Activated CD4-positive, CD25-positive, alpha-beta regulatory T cell treated with anti-CD3 and anti-CD28 coated beads, Interleukin-2, amount 50 U/mL, for 24 hours (primary cell): ENCODE measurements around the gene WASHC4.

ENCODE experiments used
- ATAC-seq, 2 donors: fragments of 150-1000 bp; cut with Tn5 transposase; one replicate each; pipeline ENCODE4 v1.10.0; 2021; ENCODE audit warnings: mild to moderate bottlenecking in 1 of 2, moderate library complexity in 1 of 2

Gene WASHC4, protein sequence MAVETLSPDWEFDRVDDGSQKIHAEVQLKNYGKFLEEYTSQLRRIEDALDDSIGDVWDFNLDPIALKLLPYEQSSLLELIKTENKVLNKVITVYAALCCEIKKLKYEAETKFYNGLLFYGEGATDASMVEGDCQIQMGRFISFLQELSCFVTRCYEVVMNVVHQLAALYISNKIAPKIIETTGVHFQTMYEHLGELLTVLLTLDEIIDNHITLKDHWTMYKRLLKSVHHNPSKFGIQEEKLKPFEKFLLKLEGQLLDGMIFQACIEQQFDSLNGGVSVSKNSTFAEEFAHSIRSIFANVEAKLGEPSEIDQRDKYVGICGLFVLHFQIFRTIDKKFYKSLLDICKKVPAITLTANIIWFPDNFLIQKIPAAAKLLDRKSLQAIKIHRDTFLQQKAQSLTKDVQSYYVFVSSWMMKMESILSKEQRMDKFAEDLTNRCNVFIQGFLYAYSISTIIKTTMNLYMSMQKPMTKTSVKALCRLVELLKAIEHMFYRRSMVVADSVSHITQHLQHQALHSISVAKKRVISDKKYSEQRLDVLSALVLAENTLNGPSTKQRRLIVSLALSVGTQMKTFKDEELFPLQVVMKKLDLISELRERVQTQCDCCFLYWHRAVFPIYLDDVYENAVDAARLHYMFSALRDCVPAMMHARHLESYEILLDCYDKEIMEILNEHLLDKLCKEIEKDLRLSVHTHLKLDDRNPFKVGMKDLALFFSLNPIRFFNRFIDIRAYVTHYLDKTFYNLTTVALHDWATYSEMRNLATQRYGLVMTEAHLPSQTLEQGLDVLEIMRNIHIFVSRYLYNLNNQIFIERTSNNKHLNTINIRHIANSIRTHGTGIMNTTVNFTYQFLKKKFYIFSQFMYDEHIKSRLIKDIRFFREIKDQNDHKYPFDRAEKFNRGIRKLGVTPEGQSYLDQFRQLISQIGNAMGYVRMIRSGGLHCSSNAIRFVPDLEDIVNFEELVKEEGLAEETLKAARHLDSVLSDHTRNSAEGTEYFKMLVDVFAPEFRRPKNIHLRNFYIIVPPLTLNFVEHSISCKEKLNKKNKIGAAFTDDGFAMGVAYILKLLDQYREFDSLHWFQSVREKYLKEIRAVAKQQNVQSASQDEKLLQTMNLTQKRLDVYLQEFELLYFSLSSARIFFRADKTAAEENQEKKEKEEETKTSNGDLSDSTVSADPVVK

DNA sequence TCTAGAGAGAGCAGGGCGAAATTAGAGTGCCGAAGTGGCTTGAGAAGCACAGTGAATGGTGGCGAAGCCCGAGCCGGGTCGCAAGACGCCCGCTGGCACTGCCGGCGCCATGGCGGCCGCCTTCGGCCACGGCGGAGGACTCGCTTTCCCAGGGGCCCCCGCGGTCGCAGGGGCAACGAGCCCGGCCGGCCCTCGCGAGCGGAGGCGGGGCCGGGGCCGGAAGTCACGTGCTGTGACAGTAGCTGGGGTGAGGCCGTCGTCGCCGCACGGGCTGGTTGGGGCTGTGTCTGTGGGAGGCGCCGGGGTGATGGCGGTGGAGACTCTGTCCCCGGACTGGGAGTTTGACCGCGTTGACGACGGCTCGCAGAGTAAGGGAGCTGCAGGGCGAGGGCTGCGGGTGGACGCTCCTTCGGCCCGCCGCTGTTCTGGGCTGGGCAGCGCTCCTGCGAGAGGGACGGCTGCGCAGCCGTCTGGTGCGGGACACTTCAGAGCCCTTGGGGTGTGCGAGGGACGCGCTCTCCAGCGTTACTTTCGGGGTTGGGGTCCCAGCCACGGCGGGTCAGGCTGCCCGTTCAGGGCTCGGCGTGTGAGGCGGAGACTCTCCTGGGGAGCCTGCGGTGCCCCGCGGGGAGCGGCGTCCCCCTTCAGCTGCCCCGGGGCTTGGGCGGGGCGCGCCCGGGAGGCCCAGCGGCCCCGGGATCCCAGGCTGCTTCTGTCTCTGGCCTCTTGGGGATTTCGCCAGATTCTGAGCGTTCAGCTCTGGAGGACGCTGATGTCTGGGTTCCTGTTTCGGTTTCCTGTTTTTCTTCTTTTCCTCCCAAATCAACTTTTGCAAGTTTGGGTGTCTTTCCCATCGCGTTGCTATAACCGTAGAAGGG lies at the start of gene WASHC4:
TSS of gene WASHC4 (plus strand) at position 238 of the 878 bp plus-strand sequence. CDS start at position 308, 70 bp downstream.
- peak; percentile 98 to 99 for ATAC-seq

DNA sequence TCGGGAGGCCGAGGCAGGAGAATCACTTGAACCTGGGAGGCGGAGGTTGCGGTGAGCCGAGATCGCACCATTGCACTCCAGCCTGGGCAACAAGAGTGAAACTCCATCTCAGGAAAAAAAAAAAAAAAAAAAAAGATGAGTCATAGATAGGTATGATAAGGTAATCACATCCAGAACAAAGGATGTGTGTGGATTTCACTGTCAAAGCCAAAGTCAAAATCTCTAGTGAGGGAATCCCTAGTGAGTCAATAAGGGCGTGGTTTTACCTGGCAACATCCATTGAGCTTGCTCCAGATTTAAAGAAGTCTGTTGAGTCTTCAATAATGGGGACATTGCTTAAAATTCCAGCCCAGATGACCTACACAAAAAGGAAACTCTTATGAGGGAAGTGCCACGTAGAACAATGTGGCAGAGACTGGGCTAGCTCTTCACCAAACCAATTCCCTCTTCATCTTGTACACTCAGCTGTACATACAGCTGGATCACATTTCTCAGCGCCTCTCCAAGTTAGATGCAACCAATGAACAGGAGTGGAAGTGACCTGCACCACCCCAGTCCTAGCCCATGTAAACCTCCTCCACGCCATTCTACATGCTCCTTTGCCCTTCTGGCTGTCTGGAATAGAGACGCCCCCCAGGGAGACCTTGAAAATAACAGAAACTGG lies 46.7 kb upstream of the WASHC4 start:
- ATAC-seq = no peak

DNA sequence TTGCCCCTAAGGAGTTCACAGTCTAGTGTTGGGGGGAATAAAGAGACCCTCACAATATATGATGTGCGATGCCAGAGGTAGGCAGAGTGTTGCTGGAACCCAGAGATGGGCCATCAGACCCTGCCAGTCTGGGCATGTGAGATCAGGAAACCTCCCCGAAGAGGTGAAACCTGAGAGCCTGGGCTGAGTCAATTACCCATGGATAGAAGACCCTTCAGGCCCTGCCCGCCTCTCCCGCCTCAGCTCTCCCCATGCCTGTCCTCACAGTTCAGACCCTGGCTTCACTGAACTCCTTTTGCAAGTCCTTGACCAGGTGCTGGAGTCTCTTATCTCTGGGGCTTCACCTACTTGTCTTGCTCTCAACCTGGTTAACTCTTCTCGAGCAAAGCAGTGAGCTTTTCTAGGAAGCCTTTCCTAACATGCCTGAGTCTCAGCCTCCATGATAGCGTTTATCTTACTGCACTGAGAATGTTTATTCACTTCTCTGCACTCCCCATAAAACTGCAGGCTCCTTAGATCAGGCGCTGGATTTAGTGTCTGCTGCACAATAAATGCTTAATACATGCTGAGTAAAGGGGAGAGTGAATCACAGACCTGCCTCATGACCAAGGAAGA lies 42.9 kb upstream of the WASHC4 start:
- ATAC-seq = no peak

DNA sequence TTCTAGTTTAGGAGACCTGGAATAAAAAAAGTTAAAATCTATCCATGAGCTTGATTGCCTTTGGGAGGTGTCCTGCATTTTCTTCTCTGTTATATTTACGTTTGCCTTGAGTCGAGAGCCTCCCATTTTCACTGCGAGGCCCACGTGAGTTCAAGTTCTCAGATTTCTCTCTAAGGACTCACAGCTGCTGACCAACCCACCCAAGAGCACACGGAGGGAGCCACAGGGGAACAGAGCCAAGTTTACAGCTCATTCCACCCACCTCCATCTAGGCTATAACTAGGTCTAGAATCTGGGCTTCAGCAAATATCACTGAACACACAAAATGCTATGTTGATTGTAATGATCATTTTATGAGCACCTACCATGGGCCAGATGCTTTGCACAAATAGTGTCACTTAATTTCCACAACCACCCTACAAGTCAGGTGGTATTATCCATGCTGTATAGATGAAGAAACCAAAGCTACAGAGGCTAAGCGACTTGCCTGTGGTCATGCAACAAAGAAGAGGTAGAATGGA lies 40.0 kb upstream of the WASHC4 start:
- ATAC-seq = no peak

DNA sequence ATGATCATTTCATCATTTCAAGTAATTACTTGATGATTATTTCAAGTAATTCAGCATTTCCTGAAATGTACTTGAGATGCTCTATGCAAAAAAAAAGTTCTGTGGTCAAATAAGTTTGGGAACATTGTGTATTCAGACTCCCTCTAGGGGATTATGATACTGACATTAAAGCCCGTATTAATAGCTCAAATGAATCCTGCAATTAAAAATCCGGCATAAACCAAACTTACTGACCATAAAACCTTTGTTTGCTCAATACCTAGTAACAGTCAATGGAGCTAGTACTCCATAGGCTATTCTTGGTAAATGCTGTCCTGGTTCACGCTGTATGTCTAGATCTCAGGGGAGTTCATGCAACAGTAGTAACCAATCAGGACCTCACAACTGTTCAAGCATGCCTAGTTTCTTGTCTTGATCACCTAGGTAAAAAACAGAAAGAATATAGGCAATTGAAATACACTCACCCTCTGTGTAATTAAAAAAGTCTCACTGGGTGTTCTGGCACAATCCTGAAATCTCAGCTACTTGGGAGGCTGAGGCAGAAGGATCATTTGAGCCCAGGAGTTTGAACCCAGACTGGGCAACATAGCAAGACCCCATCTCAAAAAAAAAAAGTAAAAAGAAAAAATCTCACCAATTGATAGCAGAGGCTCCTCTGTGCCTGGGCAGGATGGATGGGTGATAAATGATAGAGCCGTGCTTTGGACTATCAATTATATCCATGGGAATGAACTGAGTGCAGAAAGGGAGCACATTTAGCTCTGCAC lies 37.4 kb upstream of the WASHC4 start:
- no peak for ATAC-seq

DNA sequence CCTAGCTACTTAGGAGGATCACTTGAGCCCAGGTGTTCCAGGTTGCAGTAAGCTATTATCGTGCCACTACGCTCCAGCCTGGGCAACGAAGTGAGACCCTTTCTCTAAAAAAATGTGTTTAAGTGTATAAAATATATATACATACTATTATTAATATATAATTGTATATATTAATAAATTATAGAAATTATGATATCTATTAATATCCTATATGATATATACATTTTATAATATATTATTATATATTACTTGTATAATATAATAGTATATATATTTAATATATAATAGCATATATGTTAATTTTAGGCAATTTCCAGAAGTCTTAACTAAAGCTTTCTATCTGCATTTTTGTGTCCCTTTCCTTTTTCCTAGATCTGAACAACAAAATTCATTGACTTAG lies 35.5 kb upstream of the WASHC4 start:
- ATAC-seq = no peak

DNA sequence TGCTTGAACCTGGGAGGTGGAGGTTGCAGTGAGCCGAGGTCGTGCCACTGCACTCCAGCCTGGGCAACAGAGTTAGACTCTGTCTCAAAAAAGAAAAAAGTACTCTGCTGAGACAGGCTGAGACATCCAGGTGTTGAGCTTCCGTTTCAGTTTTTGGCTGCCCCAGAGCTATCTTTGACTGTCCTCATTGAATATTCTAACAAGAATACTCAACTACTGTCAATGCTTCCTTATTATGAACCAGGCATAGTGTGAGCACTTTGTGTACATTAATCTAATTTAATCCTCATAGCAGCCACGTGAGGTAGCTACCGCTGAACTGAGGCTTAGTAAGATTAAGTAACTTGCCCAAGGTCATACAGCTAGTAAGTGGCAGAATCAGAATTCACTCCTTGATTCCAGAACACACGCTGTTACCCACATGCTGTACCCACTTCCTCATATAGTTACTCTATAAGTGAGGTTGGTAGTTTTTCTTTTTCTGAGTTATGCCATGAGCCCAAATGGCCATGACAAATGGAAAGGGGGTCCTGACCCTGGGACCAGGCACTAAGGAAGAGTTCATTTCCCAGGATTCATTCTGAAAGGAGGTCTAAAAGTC lies 34.5 kb upstream of the WASHC4 start:
- no peak for ATAC-seq

DNA sequence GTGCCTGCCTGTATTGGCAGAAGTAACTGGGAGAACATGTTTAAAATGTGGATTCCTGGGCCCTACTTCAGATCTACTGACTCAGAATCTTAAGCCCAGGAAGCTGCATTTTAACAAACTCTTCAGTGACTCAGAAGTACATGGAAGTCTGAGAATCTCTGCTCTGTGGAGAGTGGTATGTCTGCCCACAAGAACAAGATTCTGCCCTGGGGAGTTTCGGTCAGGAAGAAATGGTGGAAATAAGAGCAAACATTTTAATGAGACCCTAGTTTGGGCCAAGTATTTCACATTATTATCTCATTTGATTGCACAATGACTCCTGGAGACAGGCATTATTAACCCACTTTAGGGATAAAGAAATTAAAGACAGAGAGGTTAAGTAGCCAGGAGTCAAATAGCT lies 31.4 kb upstream of the WASHC4 start:
- no peak for ATAC-seq

DNA sequence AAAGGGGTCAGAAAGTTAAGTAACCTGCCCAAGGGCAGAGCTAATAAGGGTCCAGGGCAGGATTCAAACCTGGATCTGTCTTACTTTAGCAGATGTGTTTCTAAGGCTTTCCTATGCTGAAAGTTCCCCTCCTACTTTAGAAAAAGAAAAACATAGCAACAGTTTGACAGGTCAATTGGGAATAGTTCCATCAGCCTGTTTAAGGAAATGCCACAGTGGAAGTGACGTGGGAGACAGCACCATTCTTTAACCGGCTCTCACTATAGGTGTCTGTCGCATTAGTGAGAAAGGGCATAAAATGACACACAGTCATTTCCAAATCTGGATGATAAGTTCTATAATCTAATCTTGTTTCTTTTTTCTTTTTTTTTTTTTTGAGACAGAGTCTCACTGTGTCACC lies 30.6 kb upstream of the WASHC4 start:
- no peak for ATAC-seq

DNA sequence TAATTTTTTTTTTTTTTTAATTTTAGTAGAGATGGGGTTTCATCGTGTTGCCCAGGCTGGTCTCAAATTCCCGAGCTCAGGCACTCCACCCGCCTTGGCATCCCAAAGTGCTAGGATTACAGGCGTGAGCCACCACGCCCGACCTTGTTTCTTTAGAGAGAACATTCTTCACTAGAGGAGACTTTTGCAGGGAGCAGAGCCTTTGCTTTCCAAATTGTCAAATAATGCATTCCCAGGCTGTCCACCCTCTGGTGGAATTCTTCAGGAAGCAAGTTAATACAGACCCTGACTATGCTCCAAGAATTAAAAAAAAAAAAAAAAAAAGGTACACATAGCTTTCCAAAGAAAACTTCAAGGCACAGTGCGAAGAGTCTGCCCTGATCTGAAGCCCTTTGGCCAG lies 30.1 kb upstream of the WASHC4 start:
- ATAC-seq = no peak

DNA sequence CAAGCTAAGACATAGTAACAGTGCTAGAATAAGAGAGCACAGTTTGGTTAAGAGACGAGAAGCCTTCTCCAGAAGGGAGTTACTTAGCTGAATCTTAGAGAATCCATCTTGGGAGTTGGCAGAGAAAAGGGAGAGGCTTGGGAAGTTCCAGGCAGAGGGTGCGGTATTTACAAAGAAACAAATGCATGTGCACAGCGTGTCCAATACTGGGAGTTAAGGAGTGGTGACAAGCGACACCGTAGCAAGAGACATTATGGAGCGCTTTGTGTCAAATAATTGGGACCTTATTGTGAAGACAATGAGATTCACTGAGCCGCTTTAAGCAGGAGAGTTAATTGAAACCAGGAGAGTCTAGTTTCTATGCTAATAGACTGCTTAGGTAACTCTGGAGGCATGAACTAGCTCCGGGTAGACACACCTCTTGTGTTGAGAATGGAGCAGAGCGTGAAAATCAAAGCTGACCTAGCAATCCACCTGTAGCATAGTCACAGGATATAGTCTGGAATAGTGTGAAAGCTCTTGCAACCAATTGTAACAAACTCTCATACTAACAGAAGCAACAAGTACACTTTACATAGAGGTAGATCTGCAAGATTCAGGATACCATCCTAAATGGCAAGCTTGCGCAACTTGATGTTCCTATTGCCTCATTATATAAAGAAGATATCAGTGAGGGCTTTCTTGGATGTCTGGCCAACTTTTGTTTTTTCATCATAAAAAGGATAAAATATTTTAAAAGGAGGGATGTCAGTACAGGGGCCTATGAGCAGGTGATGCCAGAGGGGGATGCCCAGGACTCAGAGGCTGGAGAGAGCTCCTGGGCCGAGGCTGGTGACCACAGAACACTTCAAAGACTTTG lies 28.6 kb upstream of the WASHC4 start:
- no peak for ATAC-seq

DNA sequence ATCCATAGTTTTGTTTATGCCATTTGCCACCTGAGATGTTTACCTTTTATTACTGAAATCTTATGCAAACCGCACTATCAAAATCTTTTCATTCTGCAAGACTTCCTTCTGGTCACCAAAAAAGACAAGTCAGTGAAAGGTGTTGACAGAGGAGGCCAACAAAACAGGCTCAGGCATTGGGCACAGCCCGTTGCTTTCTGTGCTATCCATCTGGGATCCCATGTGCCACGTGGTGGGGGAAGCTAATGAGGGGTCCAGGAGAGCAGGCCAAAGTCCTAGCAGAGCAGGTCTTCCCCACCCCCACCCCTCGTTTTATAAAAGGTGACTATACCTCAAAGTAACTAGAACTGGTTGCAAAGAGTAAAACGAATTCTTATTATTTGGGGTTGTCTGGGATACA lies 24.5 kb upstream of the WASHC4 start:
- ATAC-seq = no peak

DNA sequence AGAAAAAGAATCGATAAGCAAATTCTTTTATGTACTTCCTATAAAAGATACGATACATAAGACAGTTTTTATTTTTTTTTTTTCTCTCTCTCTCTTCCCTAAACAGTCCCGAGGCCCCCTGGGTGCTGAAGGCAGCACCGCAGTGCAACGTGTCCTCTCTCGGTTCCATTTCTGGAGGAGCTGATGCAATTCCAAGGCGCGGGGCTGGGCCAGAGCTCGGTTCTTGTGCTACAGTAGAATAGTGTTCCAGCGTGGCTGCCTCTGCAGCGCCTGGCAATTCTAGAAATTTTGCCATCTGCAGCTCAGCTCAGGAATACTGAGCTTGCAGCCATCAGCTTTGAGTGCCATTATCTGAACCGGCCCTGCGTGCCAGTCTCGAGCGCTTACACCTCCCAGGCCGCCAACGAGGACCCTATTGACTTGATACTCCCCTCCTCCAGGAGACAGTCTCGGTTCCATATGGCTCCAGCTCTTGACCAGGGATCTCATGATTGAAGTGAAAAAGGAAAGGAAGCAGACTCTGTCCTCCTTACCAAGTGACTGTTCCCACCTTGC lies 23.9 kb upstream of the WASHC4 start:
- no peak for ATAC-seq

DNA sequence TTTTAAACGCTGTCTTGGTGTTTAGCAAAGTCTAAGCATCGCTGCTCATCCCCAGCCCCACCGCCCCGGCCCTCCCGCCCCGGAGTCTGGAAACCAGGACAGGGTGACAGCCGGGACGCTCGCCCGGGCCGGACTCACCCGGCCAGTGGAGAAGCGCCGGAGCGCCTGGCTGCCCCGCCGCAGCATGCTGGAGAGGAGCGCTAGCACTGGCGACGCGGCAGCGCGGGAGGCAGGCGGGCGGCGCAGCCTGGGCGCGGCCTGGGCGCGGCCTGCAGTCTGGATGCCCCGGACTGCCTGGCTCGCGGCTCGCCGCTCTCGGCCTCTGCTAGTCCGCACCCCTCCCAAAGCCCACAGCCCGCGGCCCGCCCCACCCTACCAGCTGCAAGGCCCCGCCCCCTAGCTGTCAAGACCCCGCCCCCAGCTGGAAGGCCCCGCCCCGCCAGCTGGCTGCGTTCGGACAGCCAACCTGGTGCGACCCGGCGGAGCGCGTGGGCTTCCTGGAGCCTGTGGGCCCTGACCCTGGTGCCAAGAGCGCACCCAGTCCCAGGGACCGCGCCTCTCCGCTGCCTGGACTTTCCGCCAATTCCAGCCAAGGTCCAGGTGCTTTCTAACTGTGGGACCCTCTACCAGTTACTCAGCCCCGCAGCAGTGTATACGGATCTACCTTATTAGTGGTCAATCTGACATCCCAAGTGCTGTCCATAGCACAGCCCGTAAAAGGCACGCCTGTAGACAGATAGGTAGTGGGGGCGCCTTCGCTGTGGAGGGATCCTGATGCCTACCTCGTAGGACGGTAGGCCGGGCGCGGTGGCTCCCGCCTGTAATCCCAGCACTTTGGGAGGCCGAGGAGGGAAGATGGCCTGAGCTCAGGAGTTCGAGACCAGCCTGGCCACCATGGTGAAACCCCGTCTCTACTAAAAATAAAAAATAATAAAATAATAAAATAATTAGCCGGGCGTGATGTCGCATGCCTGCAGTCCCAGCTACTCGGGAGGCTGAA lies 23.0 kb upstream of the WASHC4 start, which contains the start of gene ALDH1L2:
TSS of gene ALDH1L2 (minus strand) at position 208 of the 1,000 bp plus-strand sequence. CDS start at position 186, 22 bp downstream.
- peak; percentile 66 to 75 for ATAC-seq

DNA sequence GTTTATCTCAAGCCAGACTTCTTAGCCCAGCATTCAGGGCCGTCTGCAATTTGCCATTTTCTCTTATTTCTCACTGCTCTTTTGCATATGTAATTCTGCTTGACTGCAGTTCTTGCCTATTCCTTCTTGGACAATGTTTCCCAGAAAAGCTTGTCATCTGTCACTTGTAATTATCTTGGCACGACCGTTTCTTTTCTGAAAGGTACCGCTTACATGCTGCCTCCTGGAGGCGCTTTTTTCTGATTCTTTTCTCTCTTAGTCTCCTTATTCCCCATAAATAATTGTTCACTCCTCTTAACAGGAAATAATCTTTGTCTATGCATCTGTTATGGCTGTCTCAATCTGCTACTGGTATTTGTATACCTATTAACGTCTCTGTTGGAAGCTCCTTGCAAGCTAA lies 22.0 kb upstream of the WASHC4 start:
- no peak for ATAC-seq

DNA sequence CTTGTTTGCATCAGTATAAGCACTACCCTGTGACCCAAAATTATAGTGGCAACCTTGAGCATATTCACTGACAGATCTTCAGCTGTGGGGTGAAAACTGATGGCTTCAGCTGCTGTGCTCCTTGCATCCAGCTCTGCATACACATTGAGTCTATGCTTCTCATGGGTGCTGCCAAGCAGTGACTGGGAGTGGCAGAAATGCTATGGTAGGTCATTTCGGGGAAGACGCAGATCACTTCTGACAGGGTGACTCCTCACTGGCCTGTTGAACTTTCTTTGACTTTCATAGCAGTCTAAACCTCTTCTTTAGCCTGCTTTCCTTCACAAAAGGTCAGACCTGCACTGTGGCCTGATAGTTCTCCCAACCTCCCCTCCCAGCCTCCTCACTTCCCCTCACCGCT lies 17.7 kb upstream of the WASHC4 start:
- no peak for ATAC-seq

DNA sequence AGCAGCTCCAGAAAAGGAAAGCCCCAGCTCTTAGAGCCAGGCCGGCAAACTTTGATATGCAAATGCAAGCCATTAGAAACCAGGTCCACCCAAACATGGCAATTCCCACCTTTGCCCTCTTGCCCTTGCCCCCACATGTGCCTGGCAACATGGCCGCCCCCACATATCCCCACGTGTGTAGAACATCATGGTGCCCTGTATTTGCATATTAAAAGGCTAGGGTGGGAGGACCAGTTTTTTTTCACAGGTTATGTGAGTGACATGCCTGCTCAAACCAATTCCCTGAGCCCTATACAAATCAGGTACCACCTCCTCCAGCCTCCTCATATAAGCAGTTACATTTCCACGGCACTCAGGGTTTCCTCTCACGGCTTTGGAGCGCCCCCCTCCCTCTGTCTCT lies 17.2 kb upstream of the WASHC4 start:
- no peak for ATAC-seq
